ENCODE measurements around the gene CNKSR3.

Gene CNKSR3

DNA sequence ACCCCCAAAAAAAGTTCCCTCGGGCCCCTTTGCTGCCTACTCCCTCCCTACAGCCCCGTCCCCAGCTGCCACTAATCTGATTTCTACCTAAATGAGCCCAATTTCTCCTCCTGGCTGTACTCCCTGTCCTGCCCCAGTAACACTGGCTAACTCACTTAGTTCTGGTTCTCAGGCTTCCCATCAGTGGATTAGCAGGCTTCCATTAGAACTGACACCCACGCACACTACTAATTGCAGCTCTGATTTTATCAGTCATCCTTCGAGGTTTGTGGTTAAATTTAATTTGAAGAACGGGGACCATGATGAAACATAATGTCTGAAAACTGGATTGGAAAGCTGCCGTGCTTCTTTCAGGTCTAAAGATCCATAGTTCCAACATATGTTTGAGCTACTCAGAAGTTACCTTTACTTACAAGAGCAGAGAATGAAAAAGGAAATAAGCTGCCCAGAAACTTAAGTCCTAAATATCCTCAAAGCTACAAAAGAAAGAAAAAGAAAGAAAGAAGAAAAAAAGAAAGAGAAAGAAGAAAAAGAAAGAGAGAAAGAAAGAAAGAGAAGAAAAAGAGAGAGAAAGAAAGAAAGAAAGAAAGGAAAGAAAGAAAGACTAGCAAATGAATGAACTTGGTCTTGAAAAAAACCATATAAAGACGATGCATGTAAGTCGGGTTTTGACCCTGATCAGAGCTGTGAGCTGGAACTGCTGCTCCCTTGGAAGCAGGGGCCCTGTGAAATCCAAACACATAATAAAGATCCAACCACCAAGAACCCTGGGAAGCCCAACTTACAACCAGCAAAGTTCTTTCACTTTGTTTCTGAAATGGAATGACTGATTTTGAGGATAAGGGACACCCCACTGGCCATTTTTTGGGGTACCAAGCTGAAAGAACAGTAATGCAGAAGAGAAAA lies 51.7 kb downstream of the CNKSR3 start:
- no peak overlapping the region for H3K4me3 ChIP-seq (ENCODE audit: low read depth, low read length)
- TF ChIP-seq, protein P1, sequence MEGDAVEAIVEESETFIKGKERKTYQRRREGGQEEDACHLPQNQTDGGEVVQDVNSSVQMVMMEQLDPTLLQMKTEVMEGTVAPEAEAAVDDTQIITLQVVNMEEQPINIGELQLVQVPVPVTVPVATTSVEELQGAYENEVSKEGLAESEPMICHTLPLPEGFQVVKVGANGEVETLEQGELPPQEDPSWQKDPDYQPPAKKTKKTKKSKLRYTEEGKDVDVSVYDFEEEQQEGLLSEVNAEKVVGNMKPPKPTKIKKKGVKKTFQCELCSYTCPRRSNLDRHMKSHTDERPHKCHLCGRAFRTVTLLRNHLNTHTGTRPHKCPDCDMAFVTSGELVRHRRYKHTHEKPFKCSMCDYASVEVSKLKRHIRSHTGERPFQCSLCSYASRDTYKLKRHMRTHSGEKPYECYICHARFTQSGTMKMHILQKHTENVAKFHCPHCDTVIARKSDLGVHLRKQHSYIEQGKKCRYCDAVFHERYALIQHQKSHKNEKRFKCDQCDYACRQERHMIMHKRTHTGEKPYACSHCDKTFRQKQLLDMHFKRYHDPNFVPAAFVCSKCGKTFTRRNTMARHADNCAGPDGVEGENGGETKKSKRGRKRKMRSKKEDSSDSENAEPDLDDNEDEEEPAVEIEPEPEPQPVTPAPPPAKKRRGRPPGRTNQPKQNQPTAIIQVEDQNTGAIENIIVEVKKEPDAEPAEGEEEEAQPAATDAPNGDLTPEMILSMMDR (IDR thresholded peaks at IDR 0.05; ENCODE audit: control insufficient read depth, extremely low read depth, insufficient read depth), result no peak
- DNase-seq (ENCODE audit: low read depth), result no peak

DNA sequence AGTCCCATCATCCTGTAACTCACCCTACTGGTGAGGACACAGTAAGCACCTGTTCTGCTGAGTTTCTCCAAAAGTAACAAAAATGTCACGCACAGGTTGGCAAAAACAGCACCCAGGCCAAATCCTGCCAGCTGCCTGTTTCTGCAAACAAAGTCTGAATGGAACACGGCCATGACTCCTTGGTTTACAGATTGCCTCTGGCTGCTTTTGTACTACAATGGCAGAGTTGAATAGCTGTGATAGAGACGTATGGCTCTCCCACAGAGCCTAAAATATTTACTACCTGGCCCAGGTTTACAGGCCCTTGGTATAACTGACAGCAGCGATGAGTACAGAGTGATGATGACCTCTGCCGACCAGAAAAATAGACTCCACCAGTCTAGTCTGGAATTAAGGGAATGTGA lies 52.6 kb downstream of the CNKSR3 start:
- TF ChIP-seq, protein P1 (IDR thresholded peaks at IDR 0.05; ENCODE audit: control insufficient read depth, extremely low read depth, insufficient read depth), result peak; percentile 57
- DNase-seq (ENCODE audit: low read depth), result peak; percentile 80
- no peak overlapping the region for H3K4me3 ChIP-seq (ENCODE audit: low read depth, low read length)

DNA sequence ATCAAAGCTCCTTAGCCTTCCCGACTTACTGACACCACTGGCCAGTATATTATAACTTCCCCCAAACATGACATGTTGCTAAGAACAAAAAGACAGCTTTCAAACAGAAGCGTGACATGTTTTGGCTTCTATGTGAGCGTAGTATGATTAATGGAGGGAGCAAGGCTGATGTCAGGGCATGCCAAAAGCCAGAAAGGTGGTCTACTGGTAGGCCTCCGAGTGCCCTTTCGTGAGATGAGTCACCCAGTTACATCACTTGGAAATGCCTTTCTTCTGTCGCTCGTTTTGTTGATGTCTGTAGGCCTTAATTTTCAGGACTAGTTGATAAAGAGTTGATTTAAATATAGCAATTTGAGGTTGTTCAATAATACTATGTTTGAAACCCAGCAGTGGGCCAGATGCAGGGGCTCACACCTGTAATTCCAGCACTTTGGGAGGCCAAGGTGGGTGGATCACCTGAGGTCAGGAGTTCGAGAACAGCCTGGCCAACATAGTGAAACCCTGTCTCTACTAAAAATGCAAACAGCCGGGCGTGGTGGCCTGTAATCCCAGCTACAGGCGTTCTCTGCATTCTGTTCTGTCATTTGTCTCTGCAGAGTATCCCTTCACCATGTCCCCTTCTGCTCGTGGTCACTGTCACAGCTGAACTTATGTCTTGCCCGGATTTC lies 53.3 kb downstream of the CNKSR3 start:
- TF ChIP-seq, protein P1 (IDR thresholded peaks at IDR 0.05; ENCODE audit: control insufficient read depth, extremely low read depth, insufficient read depth), result no peak
- no peak overlapping the region for H3K4me3 ChIP-seq (ENCODE audit: low read depth, low read length)
- no peak for DNase-seq (ENCODE audit: low read depth)

DNA sequence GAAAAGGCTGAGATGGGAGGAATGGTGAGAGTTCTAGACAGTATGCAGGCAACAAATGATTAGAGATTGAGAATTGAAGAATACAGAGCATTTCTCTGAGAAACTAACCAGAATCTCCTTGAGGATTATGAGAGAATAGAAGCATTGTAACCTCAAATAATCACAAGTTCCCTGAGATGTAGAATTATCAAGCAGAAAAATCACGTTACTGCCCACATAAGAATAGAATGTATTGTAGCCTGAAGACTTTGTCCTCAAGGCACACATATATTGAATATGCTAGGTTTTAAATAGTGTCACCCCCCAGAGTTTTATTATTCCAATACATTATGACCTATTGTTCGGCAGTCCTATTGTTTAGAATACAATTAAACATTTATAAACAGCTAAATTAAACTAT lies 57.2 kb downstream of the CNKSR3 start:
- H3K4me3 ChIP-seq (ENCODE audit: low read depth, low read length), result no peak overlapping the region
- TF ChIP-seq, protein P1 (IDR thresholded peaks at IDR 0.05; ENCODE audit: control insufficient read depth, extremely low read depth, insufficient read depth), result no peak
- DNase-seq (ENCODE audit: low read depth), result no peak

DNA sequence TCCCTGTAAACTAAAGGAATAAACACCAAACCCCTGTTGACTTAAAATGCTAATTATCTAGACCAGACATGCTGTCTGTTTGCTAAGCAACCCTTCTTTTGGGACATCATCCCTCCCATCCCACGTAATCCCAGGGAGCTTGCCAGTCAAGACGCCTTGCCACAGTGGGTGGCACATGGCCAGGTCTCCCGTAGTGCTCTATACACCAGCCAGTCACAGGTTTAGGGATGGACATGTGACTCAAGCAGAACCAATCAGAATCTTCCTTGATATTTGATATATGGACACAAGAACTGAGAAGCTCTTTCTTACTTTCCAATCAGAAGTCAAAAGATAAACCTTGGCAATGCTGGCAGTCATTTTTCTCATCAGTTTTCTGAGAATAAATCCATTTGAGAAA lies 60.0 kb downstream of the CNKSR3 start:
- TF ChIP-seq, protein P1 (IDR thresholded peaks at IDR 0.05; ENCODE audit: control insufficient read depth, extremely low read depth, insufficient read depth), result no peak
- DNase-seq (ENCODE audit: low read depth), result peak; percentile 69
- no peak overlapping the region for H3K4me3 ChIP-seq (ENCODE audit: low read depth, low read length)

DNA sequence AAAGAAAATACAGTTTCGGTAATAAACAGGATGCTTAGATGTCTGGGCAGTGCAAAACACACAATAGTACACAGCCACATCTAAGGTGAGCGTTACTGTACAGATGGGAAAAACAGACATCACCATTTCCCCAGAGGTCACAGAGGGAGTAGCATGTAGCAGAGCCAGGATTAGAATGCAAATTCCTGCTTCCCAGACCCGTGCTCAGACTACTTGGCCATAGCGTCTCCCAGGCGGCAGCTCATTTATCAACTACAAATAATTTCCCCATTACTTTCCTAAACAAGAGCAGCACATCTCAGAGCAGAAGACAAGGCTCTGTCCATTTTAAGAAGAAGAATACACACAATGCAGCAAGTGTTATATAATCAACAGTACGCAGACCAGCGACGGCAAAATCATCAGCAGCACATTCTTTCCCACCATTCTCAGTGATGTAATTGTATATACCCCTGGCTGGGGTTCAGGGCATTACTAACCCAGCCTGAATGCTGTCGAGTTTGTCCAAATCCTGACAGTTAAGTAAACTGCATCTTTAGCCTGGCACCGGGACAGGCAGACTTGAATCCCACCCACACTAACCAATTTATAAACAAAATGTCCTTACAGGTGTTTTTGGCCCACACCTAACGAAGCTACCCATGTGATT lies 61.9 kb downstream of the CNKSR3 start:
- H3K4me3 ChIP-seq (ENCODE audit: low read depth, low read length), result no peak overlapping the region
- TF ChIP-seq, protein P1 (IDR thresholded peaks at IDR 0.05; ENCODE audit: control insufficient read depth, extremely low read depth, insufficient read depth), result no peak

More for the DNA sequence above, 61.9 kb downstream of the CNKSR3 start:
- no peak for DNase-seq (ENCODE audit: low read depth)

Measured in LNCaP clone FGC (cell line).